Endothelial cell of umbilical vein (primary cell): Measurements from ENCODE around the gene ZNF488. TPM values are rescaled to one million over a fixed set of nuclear protein-coding genes. Genes with fewer than 3 reads are reported as not detected.

ENCODE experiments used
- BruUV-seq: library from RNA; stranded (reverse); fragments of 400-500 nt; replicated peaks from 2 replicates; lab custom pipeline; 2021; lab: Mats Ljungman, UMichigan
- CTCF ChIA-PET: fragments of 300-600, 350-600 bp; sonication (Branson Sonifier 250); formaldehyde crosslinking; loops from one replicate; lab custom pipeline; 2021; ENCODE audit warnings: antibody characterized with exemption, inconsistent platforms; lab: Charles Lee
- POLR2A ChIA-PET: fragments of 300-600, 350-600 bp; sonication (Branson Sonifier 250); formaldehyde crosslinking; loops from one replicate; lab custom pipeline; 2021; ENCODE audit warnings: antibody characterized with exemption, inconsistent platforms; lab: Charles Lee
- DNase-seq: peaks from one replicate; pipeline ENCODE4 v3.0.0-alpha.2; 2011; ENCODE audit warnings: low read depth, low spot score
- FAIRE-seq: peaks from 2 replicates; lab custom pipeline; 2011; peaks lifted over from hg19 to GRCh38; lab: Jason Lieb, UNC
- H2AFZ ChIP-seq: 2 replicates; pipeline ENCODE4 v1.6.0; 2012; ENCODE audit warnings: low read depth, low read length, control low read depth, inconsistent platforms
- H3K27ac ChIP-seq: 2 replicates; pipeline ENCODE4 v1.5.1; 2011; ENCODE audit warnings: low read depth, mild to moderate bottlenecking, control low read depth, low read length, moderate library complexity; ENCODE audit not compliant: insufficient read depth
- H3K27me3 ChIP-seq, 2 experiments: 2 replicates each; pipeline versions ENCODE4 v1.6.0 to v1.6.1; 2011; ENCODE audit warnings: low read length in 2 of 2, mixed read lengths in 1 of 2; ENCODE audit not compliant: control insufficient read depth in 2 of 2, insufficient read depth in 2 of 2
- H3K36me3 ChIP-seq, 2 experiments: 2 replicates in 1 of 2; 3 replicates in 1 of 2; pipeline ENCODE4 v1.5.1; 2011; ENCODE audit warnings: low read length in 2 of 2, mild to moderate bottlenecking in 1 of 2, moderate library complexity in 1 of 2; ENCODE audit not compliant: control insufficient read depth in 2 of 2, insufficient read depth in 2 of 2; ENCODE audit errors: extremely low read depth in 1 of 2
- H3K4me1 ChIP-seq: 3 replicates; pipeline ENCODE4 v1.5.1; 2011; ENCODE audit warnings: mild to moderate bottlenecking, low read length; ENCODE audit not compliant: control insufficient read depth, insufficient read depth; ENCODE audit errors: extremely low read depth
- H3K4me2 ChIP-seq: 2 replicates; pipeline ENCODE4 v1.6.1; 2011; ENCODE audit warnings: low read length, control low read depth, mixed read lengths; ENCODE audit not compliant: insufficient read depth
- H3K4me3 ChIP-seq, 3 experiments: fragments of 200-600 bp in 1 of 3; sonication (generic), shearing (Covaris generic) in 1 of 3; replicated peaks in 1 of 3; 2 replicates each; pipeline ENCODE4 v1.5.1; 2011 to 2016; ENCODE audit warnings: control low read depth in 3 of 3, low read length in 3 of 3, mild to moderate bottlenecking in 2 of 3, inconsistent platforms in 1 of 3, low read depth in 1 of 3, moderate library complexity in 1 of 3; ENCODE audit not compliant: insufficient read depth in 1 of 3
- H3K79me2 ChIP-seq: 2 replicates; pipeline ENCODE4 v1.6.0; 2012; ENCODE audit warnings: low read length, inconsistent platforms; ENCODE audit not compliant: control insufficient read depth, insufficient read depth
- H3K9ac ChIP-seq: replicated peaks from 2 replicates; pipeline ENCODE3; 2011; ENCODE audit warnings: low read length, control low read depth; ENCODE audit not compliant: insufficient read depth; ENCODE audit errors: extremely low read depth
- H3K9me1 ChIP-seq: replicated peaks from 3 replicates; pipeline ENCODE4 v1.6.0; 2011; ENCODE audit warnings: mild to moderate bottlenecking, low read length; ENCODE audit not compliant: control insufficient read depth, insufficient read depth; ENCODE audit errors: extremely low read depth
- H3K9me3 ChIP-seq: replicated peaks from 2 replicates; pipeline ENCODE4 v1.5.1; 2012; ENCODE audit warnings: low read length, inconsistent platforms; ENCODE audit not compliant: control insufficient read depth, insufficient read depth
- H4K20me1 ChIP-seq: replicated peaks from 2 replicates; pipeline ENCODE3; 2011; ENCODE audit warnings: mild to moderate bottlenecking, low read length; ENCODE audit not compliant: control insufficient read depth, insufficient read depth; ENCODE audit errors: extremely low read depth
- CTCF ChIP-seq, 2 donors: IDR thresholded peaks; 1 replicate in 1 of 2; 2 replicates in 1 of 2; pipeline ENCODE4 v1.5.1; 2011; ENCODE audit warnings: low read length in 2 of 2, mild to moderate bottlenecking in 2 of 2, moderate library complexity in 2 of 2, control low read depth in 1 of 2, inconsistent platforms in 1 of 2, low read depth in 1 of 2; ENCODE audit not compliant: insufficient read depth in 1 of 2; ENCODE audit errors: extremely low read depth in 1 of 2
- EZH2 ChIP-seq: IDR thresholded peaks from 2 replicates; pipeline ENCODE4 v1.6.1; 2012; ENCODE audit warnings: borderline replicate concordance, low read depth, mild to moderate bottlenecking, moderate library complexity, low read length, inconsistent platforms; ENCODE audit not compliant: severe bottlenecking
- FOS ChIP-seq: IDR thresholded peaks from 2 replicates; pipeline ENCODE4 v1.6.1; 2011; ENCODE audit warnings: mild to moderate bottlenecking, low read length, moderate library complexity, borderline replicate concordance; ENCODE audit not compliant: insufficient read depth
- GATA2 ChIP-seq: IDR thresholded peaks from 2 replicates; pipeline ENCODE4 v1.7.0; 2011; ENCODE audit warnings: low read depth, mild to moderate bottlenecking, moderate library complexity, mixed read lengths, low read length; ENCODE audit not compliant: insufficient read length, insufficient read depth
- JUN ChIP-seq: IDR thresholded peaks from 2 replicates; pipeline ENCODE4 v1.6.1; 2011; ENCODE audit warnings: borderline replicate concordance, low read depth; ENCODE audit not compliant: insufficient read length, insufficient read depth
- MAX ChIP-seq: IDR thresholded peaks from 2 replicates; pipeline ENCODE4 v1.6.1; 2011; ENCODE audit not compliant: insufficient read depth, insufficient read length
- MYC ChIP-seq: IDR thresholded peaks from one replicate; pipeline ENCODE4 v1.6.1; 2011; ENCODE audit warnings: mild to moderate bottlenecking, low read depth, low read length
- POLR2A ChIP-seq: IDR thresholded peaks from 2 replicates; pipeline ENCODE4 v1.6.1; 2012; ENCODE audit warnings: low read depth, mild to moderate bottlenecking, control low read depth, low read length
- POLR2AphosphoS5 ChIP-seq: IDR thresholded peaks from 2 replicates; pipeline ENCODE4 v1.6.1; 2012; ENCODE audit warnings: low read depth, mild to moderate bottlenecking, control low read depth, low read length, moderate library complexity; ENCODE audit not compliant: insufficient read depth
- dilution Hi-C: fragments of 300-500 bp; cut with MboI; formaldehyde crosslinking; loops from one replicate; pipeline ENCODE4 v1.15.0; 2019; ENCODE audit warnings: low sequenced_read_pairs; ENCODE audit not compliant: extremely low pct_ligation_motif_present
- intact Hi-C: fragments of 100-400 bp; cut with micrococcal nuclease; formaldehyde crosslinking; loops from one replicate; pipeline ENCODE4 v1.10.0; 2022
- polyA plus RNA-seq, 4 experiments: library from polyadenylated mRNA; depleted of rRNA in 3 of 4; stranded (reverse) in 3 of 4; unstranded in 1 of 4; fragments of >200 nt; gene quantifications; 2 replicates each; pipeline versions ENCODE4 v1.2.1 to v1.2.3, GENCODE V29; 2011 to 2012; ENCODE audit warnings: missing spikeins in 1 of 4
- total RNA-seq: library from RNA; stranded (reverse); gene quantifications from 2 replicates; pipeline ENCODE4 v1.2.3, GENCODE V29; 2021

ZNF488 gene
- total and polyA plus RNA-seq, 2 donors (not counting 3 experiments of a cell fraction or from before 2014, with no cell fraction given): 0.21 to 0.38 TPM

GRCh38 chr10:47319784-47320183 is 64.3 kb downstream of the ZNF488 start:
- H4K20me1 ChIP-seq: no peaks in the 10 kb centered on the region
- no peak overlapping the region for H2AFZ ChIP-seq
- no peak overlapping the region for H3K27ac ChIP-seq
- no peak overlapping the region for H3K9ac ChIP-seq
- peaks cover 2 to 3% of the 10 kb centered on the region in 2 experiments for H3K27me3 ChIP-seq
- no peaks in the 10 kb centered on the region for H3K4me1 ChIP-seq
- no peak for TF ChIP-seq EZH2
- TF ChIP-seq MYC: no peak
- no peak for TF ChIP-seq POLR2A
- TF ChIP-seq MAX: no peak
- TF ChIP-seq POLR2AphosphoS5: no peak
- no peak for TF ChIP-seq JUN
- CTCF ChIA-PET: no interaction called here
- intact Hi-C loops: no loop called here
- H3K36me3 ChIP-seq: no peaks in the 10 kb centered on the region
- no peaks in the 10 kb centered on the region for H3K9me3 ChIP-seq
- dilution Hi-C loops: no loop called here
- no peak overlapping the region for H3K4me2 ChIP-seq
- no peaks in the 10 kb centered on the region for H3K9me1 ChIP-seq
- POLR2A ChIA-PET: no interaction called here
- H3K79me2 ChIP-seq: no peaks in the 10 kb centered on the region
- H3K4me3 ChIP-seq: no peak overlapping the region
- no peak for DNase-seq
- BruUV-seq: no TSS peak
- no peak for FAIRE-seq

- Histone ChIP-seq H3K9ac (no peak overlapping the region), H4K20me1 (no peaks in the 10 kb centered on the region), H3K4me2 (no peak overlapping the region), H3K4me3 (no peak overlapping the region), H2AFZ (no peak overlapping the region), H3K9me3 (no peaks in the 10 kb centered on the region), H3K27ac (no peak overlapping the region), H3K9me1 (no peaks in the 10 kb centered on the region), H3K79me2 (no peaks in the 10 kb centered on the region), H3K36me3 (no peaks in the 10 kb centered on the region), H3K27me3 (peaks cover under 1 to 2% of the 10 kb centered on the region in 2 experiments), H3K4me1 (no peaks in the 10 kb centered on the region)
- ChIA-PET CTCF (interaction anchor here (1.5 kb wide), 1 partner anchor 271 kb away, joined by 4 read pairs; no protein-coding TSS in a partner anchor), POLR2A (no interaction called here)
- dilution Hi-C loops (no loop called here), intact Hi-C loops (no loop called here)
- DNase-seq: no peak
- BruUV-seq: no TSS peak
- TF ChIP-seq POLR2A (no peak), JUN (no peak), CTCF (IDR thresholded peaks at IDR 0.05; ENCODE audit: extremely low read depth in 1 of 2, insufficient read depth in 1 of 2, low read depth in 1 of 2, low read length in 2 of 2) (no peak), POLR2AphosphoS5 (no peak), MAX (no peak), EZH2 (no peak), GATA2 (no peak), FOS (no peak), MYC (no peak)
- no peak for FAIRE-seq
Observed at GRCh38 chr10:47318706-47319105, 65.4 kb downstream of the ZNF488 start.
